ENCODE results near the gene AGFG2. TPM values are rescaled to one million over a fixed set of nuclear protein-coding genes. Genes with fewer than 3 reads are reported as not detected.

AGFG2 gene
- total and polyA plus RNA-seq, 2 of the 13 experiments (the other 11 are each of a cell fraction or from before 2014, with no cell fraction given), result 125 to 132 TPM

GRCh38 chr7:100582041-100582579 is 43.1 kb downstream of the AGFG2 start:
- intact Hi-C loops (cut with micrococcal nuclease; ENCODE audit: unreplicated experiment) (no loop called here), in situ Hi-C loops (cut with HindIII; ENCODE audit: extremely low pct_ligation_motif_present, low pct_unique_long_range_greater_than_20kb) (no loop called here)
- H4K20me1 ChIP-seq (ENCODE audit: insufficient read depth, low read length), result peaks cover 8% of the 10 kb centered on the region; the same call in 1 of the 2 replicates
- H3K4me1 ChIP-seq (ENCODE audit: insufficient read depth, low read length), result peaks cover 20% of the 10 kb centered on the region
- no peak overlapping the region for H2AFZ ChIP-seq (ENCODE audit: low read length)
- H3K9ac ChIP-seq (ENCODE audit: insufficient read depth, low read depth, low read length), result no peak overlapping the region
- CTCF ChIA-PET (ENCODE audit: low intra/inter-chr PET ratio, low total read pairs), result no interaction called here
- H3K27me3 ChIP-seq (ENCODE audit: control insufficient read depth in 1 of 2, insufficient read depth in 2 of 2, low read length in 2 of 2), result no peaks in the 10 kb centered on the region; a peak in 1 of 5 replicates
- H3K79me2 ChIP-seq (ENCODE audit: insufficient read depth, low read length), result peaks cover 6% of the 10 kb centered on the region
- no peak overlapping the region for H3K27ac ChIP-seq (ENCODE audit: extremely low read length, insufficient read depth, low read length)
- no peak for ATAC-seq
- H3K4me2 ChIP-seq (ENCODE audit: low read depth, low read length), result no peak overlapping the region
- H3K4me3 ChIP-seq (replicated peaks in 1 of 3; ENCODE audit: insufficient read depth in 1 of 3, low read depth in 2 of 3, low read length in 3 of 3), result no peak overlapping the region
- FAIRE-seq, result no peak
- H3K9me3 ChIP-seq (ENCODE audit: low read length), result no peaks in the 10 kb centered on the region
- DNase-seq (ENCODE audit: low spot score), result no peak
- POLR2A ChIA-PET, result interaction anchor here (1.6 kb wide), 1 partner anchor 10 kb away, joined by 8 read pairs; no protein-coding TSS in a partner anchor
- H3K36me3 ChIP-seq (replicated peaks in 1 of 2; ENCODE audit: control insufficient read depth in 1 of 2, insufficient read depth in 2 of 2, low read length in 2 of 2), result peaks cover 13 to 25% of the 10 kb centered on the region in 2 experiments; a peak in 4 of 5 replicates
- WGBS (ENCODE audit: low lambda C conversion rate), result 97% methylated on average over 16 of the region's 20 CpGs
- TF ChIP-seq ZNF646 (CRISPR knock-in tag; IDR thresholded peaks at IDR 0.05) (no peak), HDAC6 (IDR thresholded peaks at IDR 0.05; ENCODE audit: low read depth, low read length) (no peak), GATAD1 (CRISPR knock-in tag; IDR thresholded peaks at IDR 0.05) (no peak), AGO2 (optimal IDR thresholded peaks at IDR 0.05; ENCODE audit: low read depth, low read length) (peak; percentile 63), U2AF1 (optimal IDR thresholded peaks at IDR 0.05; ENCODE audit: low read depth, low read length) (no peak), ZNF580 (CRISPR knock-in tag; IDR thresholded peaks at IDR 0.05; ENCODE audit: borderline replicate concordance, low read depth) (no peak), RARA (CRISPR knock-in tag; IDR thresholded peaks at IDR 0.05) (no peak), AGO1 (IDR thresholded peaks at IDR 0.05; ENCODE audit: low read depth, low read length, poor library complexity, severe bottlenecking) (peak; percentile 89), FOXO4 (CRISPR knock-in tag; conservative IDR thresholded peaks at IDR 0.05) (no peak), FIP1L1 (IDR thresholded peaks at IDR 0.05; ENCODE audit: borderline replicate concordance, insufficient read depth, low read depth, low read length) (no peak), CBFB (CRISPR knock-in tag; IDR thresholded peaks at IDR 0.05) (no peak), ZNF432 (CRISPR knock-in tag; IDR thresholded peaks at IDR 0.05; ENCODE audit: borderline replicate concordance) (no peak), RORA (CRISPR knock-in tag; IDR thresholded peaks at IDR 0.05) (no peak), ZNF121 (CRISPR knock-in tag; IDR thresholded peaks at IDR 0.05) (no peak)
- no TSS peak for BruUV-seq (replicated peaks)
